SU-DHL-6 (cell line): ENCODE results near the gene NRP2.
A peak's percentile ranks its signal among the peaks of the same experiment; 100 is the strongest.

Source experiments
- H2AFZ ChIP-seq: fragments of 200-600 bp; sonication (generic); 2 replicates; pipeline ENCODE4 v1.6.1; 2014; ENCODE audit warnings: low read depth, mild to moderate bottlenecking, moderate library complexity, mixed read lengths, antibody characterized with exemption, low read length; ENCODE audit not compliant: severe bottlenecking
- H3F3A ChIP-seq: fragments of 200-600 bp; shearing (Covaris generic); 2 replicates; pipeline ENCODE4 v1.6.0; 2016; ENCODE audit warnings: antibody characterized with exemption, mild to moderate bottlenecking; ENCODE audit not compliant: insufficient read depth
- H3K27ac ChIP-seq: fragments of 200-600 bp; sonication (generic); 2 replicates; pipeline ENCODE4 v1.5.1; 2016; ENCODE audit warnings: low read depth, mild to moderate bottlenecking, low read length, moderate library complexity, mixed read lengths
- H3K27me3 ChIP-seq: fragments of 200-600 bp; sonication (generic), shearing (Covaris generic); 2 replicates; pipeline ENCODE4 v1.6.0; 2014; ENCODE audit warnings: mild to moderate bottlenecking, low read length
- H3K36me3 ChIP-seq: fragments of 200-600 bp; sonication (generic); 2 replicates; pipeline ENCODE4 v1.6.1; 2014; ENCODE audit warnings: mild to moderate bottlenecking, low read length, mixed read lengths
- H3K4me2 ChIP-seq: fragments of 300-600, 200-600 bp; shearing (Covaris generic), sonication (generic); 2 replicates; pipeline ENCODE4 v1.6.0; 2014; ENCODE audit warnings: low read length, low read depth, mild to moderate bottlenecking; ENCODE audit not compliant: poor library complexity, severe bottlenecking
- H3K4me3 ChIP-seq: fragments of 200-600 bp; sonication (generic); 2 replicates; pipeline ENCODE4 v1.5.1; 2014; ENCODE audit warnings: antibody characterized with exemption, low read length, mild to moderate bottlenecking, mixed read lengths; ENCODE audit not compliant: insufficient read depth, poor library complexity, severe bottlenecking
- H3K79me2 ChIP-seq: fragments of 200-600 bp; sonication (generic); 2 replicates; pipeline ENCODE4 v1.6.1; 2014; ENCODE audit warnings: mild to moderate bottlenecking, low read length, moderate library complexity; ENCODE audit not compliant: insufficient read depth
- H3K9ac ChIP-seq: fragments of 200-600 bp; sonication (generic); 2 replicates; pipeline ENCODE4 v1.7.0; 2014; ENCODE audit warnings: mild to moderate bottlenecking, low read length
- H3K9me2 ChIP-seq: fragments of 200-600 bp; sonication (generic); replicated peaks from 2 replicates; pipeline ENCODE4 v1.6.1; 2014; ENCODE audit warnings: low read length; ENCODE audit not compliant: insufficient read depth
- H3K9me3 ChIP-seq: fragments of 200-600 bp; sonication (generic); 2 replicates; pipeline ENCODE4 v1.6.1; 2014; ENCODE audit warnings: low read length, mixed read lengths; ENCODE audit not compliant: insufficient read depth
- H4K20me1 ChIP-seq: fragments of 200-600 bp; sonication (generic); 2 replicates; pipeline ENCODE4 v1.6.1; 2014; ENCODE audit warnings: low read depth, mild to moderate bottlenecking, antibody characterized with exemption, low read length, moderate library complexity, mixed read lengths
- CTCF ChIP-seq: fragments of 200-600 bp; sonication (generic); IDR thresholded peaks from one replicate; pipeline ENCODE4 v1.5.1; 2017; ENCODE audit warnings: antibody characterized with exemption, mild to moderate bottlenecking, low read length, moderate library complexity; ENCODE audit not compliant: insufficient read depth, poor library complexity, severe bottlenecking
- EZH2phosphoT487 ChIP-seq: fragments of 200-600 bp; sonication (generic), shearing (Covaris generic); conservative IDR thresholded peaks from 2 replicates; pipeline ENCODE4 v1.6.1; 2018; ENCODE audit warnings: mild to moderate bottlenecking, antibody characterized with exemption, low read length, moderate library complexity, mixed read lengths

Gene NRP2

GRCh38 chr2:205706769-205707381 is 24.6 kb downstream of the NRP2 start:
- Histone ChIP-seq H4K20me1 (no peaks in the 10 kb centered on the region), H3K27ac (peak overlapping the region; percentile 93), H2AFZ (peak overlapping the region; percentile 62), H3K9me3 (no peaks in the 10 kb centered on the region), H3K9me2 (no peaks in the 10 kb centered on the region), H3K79me2 (no peaks in the 10 kb centered on the region), H3K27me3 (no peaks in the 10 kb centered on the region), H3K9ac (peak overlapping the region; percentile 48), H3K4me2 (peak overlapping the region; percentile 59), H3K4me3 (peak overlapping the region; percentile 7), H3F3A (peaks cover 11% of the 10 kb centered on the region), H3K36me3 (no peaks in the 10 kb centered on the region)
- TF ChIP-seq EZH2phosphoT487 (no peak), CTCF (no peak)

- H3K27ac ChIP-seq: peak overlapping the region; percentile 93; the same call in 1 of the 2 replicates
- no peaks in the 10 kb centered on the region for H3K36me3 ChIP-seq
- no peaks in the 10 kb centered on the region for H4K20me1 ChIP-seq
Measured at GRCh38 chr2:205708231-205708631, 25.9 kb downstream of the NRP2 start.

GRCh38 chr2:205709319-205709718 is 27.0 kb downstream of the NRP2 start:
- Histone ChIP-seq H3K4me3 (no peak overlapping the region), H3K9me2 (no peaks in the 10 kb centered on the region), H3K9ac (no peak overlapping the region), H3K79me2 (no peaks in the 10 kb centered on the region), H3K9me3 (no peaks in the 10 kb centered on the region), H4K20me1 (no peaks in the 10 kb centered on the region), H2AFZ (no peak overlapping the region), H3K36me3 (no peaks in the 10 kb centered on the region), H3K4me2 (no peak overlapping the region), H3F3A (peaks cover 11% of the 10 kb centered on the region), H3K27me3 (no peaks in the 10 kb centered on the region), H3K27ac (no peak overlapping the region)
- no peak for TF ChIP-seq CTCF
- no peak for TF ChIP-seq EZH2phosphoT487

More at GRCh38 chr2:205708231-205708631, 25.9 kb downstream of the NRP2 start:
- H3K9ac ChIP-seq: no peak overlapping the region
- no peak overlapping the region for H3K4me3 ChIP-seq
- TF ChIP-seq EZH2phosphoT487 (no peak), CTCF (no peak)
- peaks cover 11% of the 10 kb centered on the region for H3F3A ChIP-seq
- no peaks in the 10 kb centered on the region for H3K79me2 ChIP-seq
- H3K9me3 ChIP-seq: no peaks in the 10 kb centered on the region
- H3K4me2 ChIP-seq: no peak overlapping the region
- H3K27me3 ChIP-seq: no peaks in the 10 kb centered on the region
- no peaks in the 10 kb centered on the region for H3K9me2 ChIP-seq
- no peak overlapping the region for H2AFZ ChIP-seq
